HG02588 (cell line): Measurements from ENCODE around the gene TP53AIP1.

ENCODE experiments used
- ATAC-seq: cut with Tn5 transposase; IDR thresholded peaks from one replicate; pipeline ENCODE4 v1.9.1; 2021; ENCODE audit warnings: mild to moderate bottlenecking, moderate library complexity; ENCODE audit not compliant: unreplicated experiment

Gene TP53AIP1

GRCh38 chr11:128942817-128943427 is at the start of gene TP53AIP1:
Gene TP53AIP1 (minus strand): TSS chr11:128942871. CDS start chr11:128937818, 5,053 bp downstream.
- no peak for ATAC-seq

GRCh38 chr11:128988242-128988970 is 45.7 kb upstream of the TP53AIP1 start:
- no peak for ATAC-seq

- ATAC-seq = no peak
These were observed 43.2 kb upstream of the TP53AIP1 start for GRCh38 chr11:128985880-128986279.

- no peak for ATAC-seq
These were observed 40.4 kb upstream of the TP53AIP1 start for GRCh38 chr11:128983023-128983422.

- ATAC-seq = no peak
These were observed 38.6 kb upstream of the TP53AIP1 start for GRCh38 chr11:128981254-128981653.

- ATAC-seq = no peak
These were observed 28.0 kb upstream of the TP53AIP1 start for GRCh38 chr11:128970598-128971190.

GRCh38 chr11:128968916-128969315 is 26.2 kb upstream of the TP53AIP1 start:
- no peak for ATAC-seq

GRCh38 chr11:128967578-128967977 is 24.9 kb upstream of the TP53AIP1 start:
- no peak for ATAC-seq

- ATAC-seq = peak; percentile 96
These were observed 22.8 kb upstream of the TP53AIP1 start for GRCh38 chr11:128965485-128965884.

- no peak for ATAC-seq
These were observed 21.8 kb upstream of the TP53AIP1 start for GRCh38 chr11:128964463-128964930.

GRCh38 chr11:128963744-128964325 is 21.2 kb upstream of the TP53AIP1 start:
- no peak for ATAC-seq

GRCh38 chr11:128962896-128963295 is 20.2 kb upstream of the TP53AIP1 start:
- no peak for ATAC-seq

- no peak for ATAC-seq
These were observed 19.0 kb upstream of the TP53AIP1 start for GRCh38 chr11:128961645-128962044.

- ATAC-seq = no peak
These were observed 14.5 kb upstream of the TP53AIP1 start for GRCh38 chr11:128957202-128957482.

GRCh38 chr11:128956401-128957201 is 13.9 kb upstream of the TP53AIP1 start:
- ATAC-seq = no peak

GRCh38 chr11:128955636-128956035 is 13.0 kb upstream of the TP53AIP1 start:
- ATAC-seq = no peak

- no peak for ATAC-seq
These were observed 10.5 kb upstream of the TP53AIP1 start for GRCh38 chr11:128953151-128953550.

GRCh38 chr11:128949791-128950454 is 7.3 kb upstream of the TP53AIP1 start:
- ATAC-seq = no peak

- ATAC-seq = no peak
These were observed 5.9 kb upstream of the TP53AIP1 start for GRCh38 chr11:128948583-128948982.

GRCh38 chr11:128947773-128948172 is 5.1 kb upstream of the TP53AIP1 start:
- ATAC-seq = no peak

GRCh38 chr11:128946648-128947047 is 4.0 kb upstream of the TP53AIP1 start:
- no peak for ATAC-seq
